ENCODE data around the gene HIVEP2.

The HIVEP2 gene

GRCh38 chr6:142965164-142965563 is 20.2 kb upstream of the HIVEP2 start:
- Histone ChIP-seq H3K36me3 (ENCODE audit: control insufficient read depth in 5 of 5, insufficient read depth in 5 of 5, low read length in 5 of 5) (no peaks in the 10 kb centered on the region), H3K27me3 (ENCODE audit: control insufficient read depth in 5 of 5, insufficient read depth in 4 of 5, low read length in 5 of 5) (no peaks in the 10 kb centered on the region), H3K4me1 (ENCODE audit: control insufficient read depth in 5 of 5, insufficient read depth in 5 of 5, low read length in 5 of 5) (no peaks in the 10 kb centered on the region), H3K4me3 (ENCODE audit: low read depth in 1 of 5, low read length in 5 of 5) (no peak overlapping the region), H3K9me3 (ENCODE audit: control insufficient read depth in 5 of 5, low read length in 5 of 5) (peaks cover 0 to 4% (median 0%) of the 10 kb centered on the region in 5 donors), H3K9ac (ENCODE audit: low read length in 5 of 5) (no peak overlapping the region), H3K27ac (ENCODE audit: low read depth, low read length) (no peak overlapping the region)

DNA sequence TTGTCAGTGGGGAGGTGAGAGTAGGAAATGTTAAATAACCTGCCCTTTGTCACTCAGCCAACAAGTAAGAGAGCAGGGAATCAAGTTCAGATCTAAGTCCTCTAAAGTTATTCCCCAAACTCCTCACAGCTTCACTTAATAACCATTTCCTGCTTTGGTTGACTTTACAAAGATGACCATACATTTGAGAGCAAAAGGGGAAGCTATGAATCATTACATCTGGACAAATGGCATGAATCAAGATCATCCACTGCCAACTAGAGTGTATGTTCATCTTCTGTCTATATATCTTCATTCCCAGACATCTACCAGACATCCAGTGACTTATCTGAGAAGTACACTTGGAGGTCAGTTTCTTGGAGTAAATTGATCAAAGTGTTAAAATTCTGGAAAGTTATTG is 15.1 kb upstream of the HIVEP2 start:
- Histone ChIP-seq H3K9ac (ENCODE audit: low read length in 5 of 5) (no peak overlapping the region), H3K27ac (ENCODE audit: low read depth, low read length) (no peak overlapping the region), H3K9me3 (ENCODE audit: control insufficient read depth in 5 of 5, low read length in 5 of 5) (no peaks in the 10 kb centered on the region), H3K4me3 (ENCODE audit: low read depth in 1 of 5, low read length in 5 of 5) (no peak overlapping the region), H3K4me1 (ENCODE audit: control insufficient read depth in 5 of 5, insufficient read depth in 5 of 5, low read length in 5 of 5) (no peaks in the 10 kb centered on the region), H3K36me3 (ENCODE audit: control insufficient read depth in 5 of 5, insufficient read depth in 5 of 5, low read length in 5 of 5) (no peaks in the 10 kb centered on the region), H3K27me3 (ENCODE audit: control insufficient read depth in 5 of 5, insufficient read depth in 4 of 5, low read length in 5 of 5) (no peaks in the 10 kb centered on the region)

- H3K4me1 ChIP-seq (ENCODE audit: control insufficient read depth in 5 of 5, insufficient read depth in 5 of 5, low read length in 5 of 5), result no peaks in the 10 kb centered on the region
- no peaks in the 10 kb centered on the region for H3K36me3 ChIP-seq (ENCODE audit: control insufficient read depth in 5 of 5, insufficient read depth in 5 of 5, low read length in 5 of 5)
- H3K9ac ChIP-seq (ENCODE audit: low read length in 5 of 5), result no peak overlapping the region
- H3K27me3 ChIP-seq (ENCODE audit: control insufficient read depth in 5 of 5, insufficient read depth in 4 of 5, low read length in 5 of 5), result no peaks in the 10 kb centered on the region
- H3K9me3 ChIP-seq (ENCODE audit: control insufficient read depth in 5 of 5, low read length in 5 of 5), result no peaks in the 10 kb centered on the region
- H3K4me3 ChIP-seq (ENCODE audit: low read depth in 1 of 5, low read length in 5 of 5), result no peak overlapping the region
- no peak overlapping the region for H3K27ac ChIP-seq (ENCODE audit: low read depth, low read length)
These were observed 13.4 kb upstream of the HIVEP2 start for GRCh38 chr6:142958343-142958742.

- no peak overlapping the region for H3K4me3 ChIP-seq (ENCODE audit: low read depth in 1 of 5, low read length in 5 of 5)
- H3K9ac ChIP-seq (ENCODE audit: low read length in 5 of 5), result no peak overlapping the region
- no peaks in the 10 kb centered on the region for H3K27me3 ChIP-seq (ENCODE audit: control insufficient read depth in 5 of 5, insufficient read depth in 4 of 5, low read length in 5 of 5)
- H3K9me3 ChIP-seq (ENCODE audit: control insufficient read depth in 5 of 5, low read length in 5 of 5), result no peaks in the 10 kb centered on the region
- no peaks in the 10 kb centered on the region for H3K4me1 ChIP-seq (ENCODE audit: control insufficient read depth in 5 of 5, insufficient read depth in 5 of 5, low read length in 5 of 5)
- no peak overlapping the region for H3K27ac ChIP-seq (ENCODE audit: low read depth, low read length)
- no peaks in the 10 kb centered on the region for H3K36me3 ChIP-seq (ENCODE audit: control insufficient read depth in 5 of 5, insufficient read depth in 5 of 5, low read length in 5 of 5)
These were observed 11.8 kb upstream of the HIVEP2 start for GRCh38 chr6:142956726-142957125.

GRCh38 chr6:142954844-142955243 is 9.9 kb upstream of the HIVEP2 start:
- Histone ChIP-seq H3K4me1 (ENCODE audit: control insufficient read depth in 5 of 5, insufficient read depth in 5 of 5, low read length in 5 of 5) (no peaks in the 10 kb centered on the region), H3K9ac (ENCODE audit: low read length in 5 of 5) (no peak overlapping the region)

DNA sequence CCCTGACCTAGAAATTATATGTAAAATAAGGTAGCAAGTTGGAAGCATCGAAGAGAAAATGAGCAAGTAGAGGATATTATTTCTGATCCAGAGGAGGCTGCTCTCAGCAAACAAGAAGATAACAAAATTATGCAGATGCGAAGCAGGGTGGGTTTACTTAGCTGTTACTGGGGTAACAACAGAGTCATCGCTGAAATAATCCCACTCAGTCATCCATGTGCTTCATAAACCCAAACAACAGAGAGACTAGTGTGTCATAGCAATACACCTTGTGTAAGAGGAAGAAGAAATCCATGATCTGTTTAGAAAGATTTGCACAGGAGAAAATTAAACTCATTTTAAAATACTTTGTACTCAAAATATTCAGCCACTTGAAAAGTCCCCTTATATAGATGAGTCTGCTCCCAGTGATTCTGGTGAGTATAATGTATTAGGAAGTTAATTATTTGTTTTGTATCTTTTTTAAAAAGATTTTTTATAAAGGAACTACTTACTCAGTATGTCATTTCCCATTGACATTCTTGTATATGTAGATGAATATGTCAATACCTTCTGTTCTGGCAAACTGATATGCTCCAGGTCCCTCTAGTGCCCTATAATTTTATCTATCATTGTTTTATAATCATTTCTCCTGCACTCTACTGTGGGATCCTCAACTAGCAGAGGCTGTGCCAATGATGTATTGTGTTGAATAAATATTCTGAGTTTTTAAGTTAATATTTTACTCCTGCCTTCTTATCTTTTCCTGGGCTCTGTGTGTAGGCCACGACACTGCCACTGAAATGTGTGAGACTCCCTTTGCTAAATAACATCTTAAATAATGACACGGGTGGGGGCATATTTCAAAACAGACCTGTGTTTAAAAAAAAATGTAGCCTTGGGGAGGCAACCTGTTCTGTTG is 8.6 kb upstream of the HIVEP2 start:
- Histone ChIP-seq H3K4me3 (ENCODE audit: low read depth in 1 of 5, low read length in 5 of 5) (no peak overlapping the region), H3K36me3 (ENCODE audit: control insufficient read depth in 5 of 5, insufficient read depth in 5 of 5, low read length in 5 of 5) (no peaks in the 10 kb centered on the region), H3K27ac (ENCODE audit: low read depth, low read length) (no peak overlapping the region), H3K9ac (ENCODE audit: low read length in 5 of 5) (no peak overlapping the region), H3K27me3 (ENCODE audit: control insufficient read depth in 5 of 5, insufficient read depth in 4 of 5, low read length in 5 of 5) (no peaks in the 10 kb centered on the region), H3K9me3 (ENCODE audit: control insufficient read depth in 5 of 5, low read length in 5 of 5) (no peaks in the 10 kb centered on the region), H3K4me1 (ENCODE audit: control insufficient read depth in 5 of 5, insufficient read depth in 5 of 5, low read length in 5 of 5) (no peaks in the 10 kb centered on the region)

More at GRCh38 chr6:142954844-142955243, 9.9 kb upstream of the HIVEP2 start:
- Histone ChIP-seq H3K27ac (ENCODE audit: low read depth, low read length) (no peak overlapping the region), H3K9me3 (ENCODE audit: control insufficient read depth in 5 of 5, low read length in 5 of 5) (no peaks in the 10 kb centered on the region), H3K27me3 (ENCODE audit: control insufficient read depth in 5 of 5, insufficient read depth in 4 of 5, low read length in 5 of 5) (no peaks in the 10 kb centered on the region), H3K36me3 (ENCODE audit: control insufficient read depth in 5 of 5, insufficient read depth in 5 of 5, low read length in 5 of 5) (no peaks in the 10 kb centered on the region), H3K4me3 (ENCODE audit: low read depth in 1 of 5, low read length in 5 of 5) (no peak overlapping the region)

DNA sequence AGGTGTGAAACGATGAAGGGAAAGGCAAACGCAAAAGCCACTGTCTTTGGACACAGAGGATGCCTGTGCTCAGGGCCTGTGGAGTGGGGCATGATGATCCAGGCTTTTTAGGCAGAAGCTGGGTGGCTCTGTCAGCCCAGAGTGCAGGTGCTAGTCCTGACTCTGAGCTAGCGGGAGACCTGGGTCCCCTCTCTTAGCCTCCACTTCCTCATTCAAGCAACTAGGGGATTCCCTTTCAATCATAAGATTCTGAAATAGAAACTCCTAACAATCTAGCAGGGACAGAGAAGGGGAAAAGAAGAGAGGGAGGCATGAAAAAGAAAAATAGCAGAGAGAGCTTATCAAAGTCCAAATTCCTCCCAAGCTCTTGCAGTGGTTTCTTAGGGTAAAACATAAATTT is 7.6 kb upstream of the HIVEP2 start:
- Histone ChIP-seq H3K9me3 (ENCODE audit: control insufficient read depth in 5 of 5, low read length in 5 of 5) (no peaks in the 10 kb centered on the region), H3K36me3 (ENCODE audit: control insufficient read depth in 5 of 5, insufficient read depth in 5 of 5, low read length in 5 of 5) (no peaks in the 10 kb centered on the region), H3K4me1 (ENCODE audit: control insufficient read depth in 5 of 5, insufficient read depth in 5 of 5, low read length in 5 of 5) (peaks cover 0 to 7% (median 0%) of the 10 kb centered on the region in 5 donors), H3K9ac (ENCODE audit: low read length in 5 of 5) (no peak overlapping the region), H3K27ac (ENCODE audit: low read depth, low read length) (no peak overlapping the region), H3K27me3 (ENCODE audit: control insufficient read depth in 5 of 5, insufficient read depth in 4 of 5, low read length in 5 of 5) (no peaks in the 10 kb centered on the region), H3K4me3 (ENCODE audit: low read depth in 1 of 5, low read length in 5 of 5) (no peak overlapping the region)

DNA sequence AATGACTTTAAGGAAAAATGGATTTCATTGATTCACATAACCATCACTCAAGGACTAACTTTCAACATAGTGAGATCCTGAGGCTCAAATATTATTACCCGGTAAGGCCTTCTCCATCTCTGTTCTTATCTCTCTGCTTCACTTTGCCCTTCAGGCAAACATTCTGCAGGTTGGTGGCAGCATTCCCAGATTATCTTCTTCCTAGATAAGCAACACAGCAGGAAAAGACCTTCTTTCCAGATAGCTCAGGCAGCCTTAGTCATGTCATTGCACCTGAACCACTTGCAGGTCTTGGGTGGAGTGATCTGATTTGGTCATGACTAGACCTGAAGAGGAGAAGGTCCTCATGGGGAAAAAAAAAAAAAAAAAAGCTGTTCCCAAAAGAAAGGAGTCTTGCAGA is 5.3 kb upstream of the HIVEP2 start:
- H3K36me3 ChIP-seq (ENCODE audit: control insufficient read depth in 5 of 5, insufficient read depth in 5 of 5, low read length in 5 of 5), result no peaks in the 10 kb centered on the region
- H3K4me1 ChIP-seq (ENCODE audit: control insufficient read depth in 5 of 5, insufficient read depth in 5 of 5, low read length in 5 of 5), result peaks cover 0 to 7% (median 2%) of the 10 kb centered on the region in 5 donors
- H3K9me3 ChIP-seq (ENCODE audit: control insufficient read depth in 5 of 5, low read length in 5 of 5), result no peaks in the 10 kb centered on the region
- no peak overlapping the region for H3K9ac ChIP-seq (ENCODE audit: low read length in 5 of 5)
- no peaks in the 10 kb centered on the region for H3K27me3 ChIP-seq (ENCODE audit: control insufficient read depth in 5 of 5, insufficient read depth in 4 of 5, low read length in 5 of 5)
- H3K4me3 ChIP-seq (ENCODE audit: low read depth in 1 of 5, low read length in 5 of 5), result no peak overlapping the region
- no peak overlapping the region for H3K27ac ChIP-seq (ENCODE audit: low read depth, low read length)

- Histone ChIP-seq H3K27me3 (ENCODE audit: control insufficient read depth in 5 of 5, insufficient read depth in 4 of 5, low read length in 5 of 5) (no peaks in the 10 kb centered on the region), H3K9ac (ENCODE audit: low read length in 5 of 5) (peak overlapping the region; percentile 45 to 100 (median 84)), H3K4me3 (ENCODE audit: low read depth in 1 of 5, low read length in 5 of 5) (peak overlapping the region; percentile 77 to 99 (median 96)), H3K9me3 (ENCODE audit: control insufficient read depth in 5 of 5, low read length in 5 of 5) (no peaks in the 10 kb centered on the region), H3K27ac (ENCODE audit: low read depth, low read length) (peak overlapping the region; percentile 100), H3K4me1 (ENCODE audit: control insufficient read depth in 5 of 5, insufficient read depth in 5 of 5, low read length in 5 of 5) (peaks cover 3 to 25% (median 13%) of the 10 kb centered on the region in 5 donors), H3K36me3 (ENCODE audit: control insufficient read depth in 5 of 5, insufficient read depth in 5 of 5, low read length in 5 of 5) (no peaks in the 10 kb centered on the region)
These were observed 2.9 kb upstream of the HIVEP2 start for GRCh38 chr6:142947714-142948480.
